CD14-positive monocyte (primary cell): ENCODE results near the gene SRXN1. TPM values are rescaled to one million over a fixed set of nuclear protein-coding genes. Genes with fewer than 3 reads are reported as not detected.

Experiments used
- DNase-seq, 3 donors: peaks; one replicate each; pipeline ENCODE4 v3.0.0-alpha.2; 2011 to 2022
- H2AFZ ChIP-seq: 2 replicates; pipeline ENCODE4 v1.6.0; 2012; ENCODE audit warnings: mild to moderate bottlenecking, low read depth, low read length, inconsistent platforms; ENCODE audit not compliant: insufficient read depth, poor library complexity, severe bottlenecking
- H3K27ac ChIP-seq, 2 donors: 1 replicate in 1 of 2; 2 replicates in 1 of 2; pipeline ENCODE4 v1.5.1; 2012 to 2013; ENCODE audit warnings: low read length in 2 of 2, control low read depth in 1 of 2, inconsistent platforms in 1 of 2, low read depth in 1 of 2, mild to moderate bottlenecking in 1 of 2
- H3K27me3 ChIP-seq, 2 donors: one replicate each; pipeline versions ENCODE4 v1.6.0 to v1.6.1; 2011 to 2013; ENCODE audit warnings: low read length in 2 of 2; ENCODE audit not compliant: control insufficient read depth in 2 of 2, insufficient read depth in 2 of 2
- H3K36me3 ChIP-seq, 2 donors: replicated peaks in 1 of 2; 1 replicate in 1 of 2; 2 replicates in 1 of 2; pipeline versions ENCODE4 v1.5.1 to v1.6.1; 2012 to 2013; ENCODE audit warnings: low read length in 2 of 2, control low read depth in 1 of 2, inconsistent platforms in 1 of 2, mild to moderate bottlenecking in 1 of 2; ENCODE audit not compliant: insufficient read depth in 2 of 2, control insufficient read depth in 1 of 2
- H3K4me1 ChIP-seq, 2 donors: 1 replicate in 1 of 2; 2 replicates in 1 of 2; pipeline versions ENCODE4 v1.5.1 to v1.6.1; 2012 to 2013; ENCODE audit warnings: low read length in 2 of 2, control low read depth in 1 of 2, inconsistent platforms in 1 of 2, mild to moderate bottlenecking in 1 of 2, moderate library complexity in 1 of 2; ENCODE audit not compliant: insufficient read depth in 2 of 2, control insufficient read depth in 1 of 2
- H3K4me2 ChIP-seq: replicated peaks from 2 replicates; pipeline ENCODE3; 2012; ENCODE audit warnings: low read length, moderate library complexity, mild to moderate bottlenecking; ENCODE audit not compliant: poor library complexity, severe bottlenecking; ENCODE audit errors: extremely low read depth
- H3K4me3 ChIP-seq, 3 experiments: fragments of 200-600 bp in 1 of 3; sonication (generic) in 1 of 3; replicated peaks in 1 of 3; 1 replicate in 2 of 3; 2 replicates in 1 of 3; pipeline ENCODE4 v1.5.1; 2011 to 2013; ENCODE audit warnings: low read length in 3 of 3, mild to moderate bottlenecking in 3 of 3, control low read depth in 2 of 3, low read depth in 2 of 3, inconsistent platforms in 1 of 3, moderate library complexity in 1 of 3
- H3K79me2 ChIP-seq: 2 replicates; pipeline ENCODE4 v1.6.0; 2012; ENCODE audit warnings: mild to moderate bottlenecking, control low read depth, inconsistent platforms, low read length, moderate library complexity; ENCODE audit not compliant: insufficient read depth
- H3K9ac ChIP-seq: 2 replicates; pipeline ENCODE4 v1.6.0; 2017; ENCODE audit warnings: low read length, mild to moderate bottlenecking; ENCODE audit not compliant: insufficient read depth, poor library complexity, severe bottlenecking
- H3K9me3 ChIP-seq, 2 donors: replicated peaks in 1 of 2; 1 replicate in 1 of 2; 2 replicates in 1 of 2; pipeline versions ENCODE4 v1.5.1 to v1.6.1; 2012 to 2013; ENCODE audit warnings: low read length in 2 of 2, control low read depth in 1 of 2; ENCODE audit not compliant: control insufficient read depth in 1 of 2, insufficient read depth in 1 of 2
- H4K20me1 ChIP-seq: 2 replicates; pipeline ENCODE4 v1.6.0; 2012; ENCODE audit warnings: mild to moderate bottlenecking, low read length, control low read depth, moderate library complexity; ENCODE audit not compliant: insufficient read depth
- H3K27ac Mint-ChIP-seq, 7 donors: one replicate each; pipeline ENCODE4 v1.8.0; 2020; ENCODE audit warnings: mild to moderate bottlenecking in 7 of 7, mixed read lengths in 7 of 7, moderate library complexity in 6 of 7, inconsistent platforms in 2 of 7
- H3K27me3 Mint-ChIP-seq, 3 donors: one replicate each; pipeline ENCODE4 v1.8.0; 2021 to 2022; ENCODE audit warnings: low read depth in 3 of 3, mild to moderate bottlenecking in 3 of 3, mixed read lengths in 3 of 3, moderate library complexity in 3 of 3, inconsistent platforms in 1 of 3
- H3K36me3 Mint-ChIP-seq, 2 donors: one replicate each; pipeline ENCODE4 v1.8.0; 2020; ENCODE audit warnings: mixed read lengths in 2 of 2, inconsistent platforms in 1 of 2, mild to moderate bottlenecking in 1 of 2
- H3K4me1 Mint-ChIP-seq: one replicate; pipeline ENCODE4 v1.8.0; 2020; ENCODE audit warnings: mild to moderate bottlenecking, mixed read lengths
- H3K4me3 Mint-ChIP-seq, 2 donors: one replicate each; pipeline ENCODE4 v1.8.0; 2020; ENCODE audit warnings: mild to moderate bottlenecking in 2 of 2, mixed read lengths in 2 of 2, moderate library complexity in 1 of 2
- H3K9me3 Mint-ChIP-seq, 7 donors: one replicate each; pipeline ENCODE4 v1.8.0; 2020 to 2022; ENCODE audit warnings: mixed read lengths in 7 of 7, mild to moderate bottlenecking in 6 of 7, moderate library complexity in 6 of 7, inconsistent platforms in 2 of 7
- CTCF ChIP-seq: fragments of 200-600 bp; IDR thresholded peaks from one replicate; pipeline ENCODE4 v1.8.0; 2022; ENCODE audit warnings: antibody characterized with exemption, mild to moderate bottlenecking
- WGBS: methylation state at CpG from one replicate; pipeline ENCODE4 v1.1.5; 2013; ENCODE audit warnings: missing lambda C conversion rate; ENCODE audit not compliant: insufficient coverage; 5-methylcytosine and 5-hydroxymethylcytosine counted together
- intact Hi-C, 2 donors: fragments of 100-400 bp; cut with micrococcal nuclease; formaldehyde crosslinking; loops; one replicate each; pipeline versions ENCODE4 v1.15.0 to v1.15.1; 2023
- polyA plus RNA-seq, 3 donors: library from polyadenylated mRNA; depleted of rRNA in 1 of 3; unstranded in 2 of 3; stranded (reverse) in 1 of 3; fragments of 300-500 nt in 2 of 3; fragments of >200 nt in 1 of 3; fragmentation: Illumina TruSeq in 2 of 3; gene quantifications; 1 replicate in 2 of 3; 2 replicates in 1 of 3; pipeline ENCODE4 v1.2.3, GENCODE V29; 2012 to 2021

The SRXN1 gene
- polyA plus RNA-seq, 3 donors, result 33.5 to 62.4 (median 56.6) TPM

GRCh38 chr20:682123-682522 is 29.1 kb upstream of the SRXN1 start:
- no peaks in the 10 kb centered on the region for H3K9me3 ChIP-seq
- no peak overlapping the region for H3K27ac ChIP-seq
- no peak overlapping the region for H3K4me2 ChIP-seq
- Mint-ChIP-seq H3K9me3 (no peaks in the 10 kb centered on the region), H3K4me3 (no peak overlapping the region), H3K36me3 (no peaks in the 10 kb centered on the region), H3K27ac (no peak overlapping the region), H3K27me3 (peaks cover 12 to 13% (median 12%) of the 10 kb centered on the region in 3 donors), H3K4me1 (peaks cover 12% of the 10 kb centered on the region)
- peaks cover 8 to 9% of the 10 kb centered on the region in 2 donors for H3K4me1 ChIP-seq
- WGBS, result no CpG with 5 or more reads among the region's 1 CpG
- H3K36me3 ChIP-seq, result no peaks in the 10 kb centered on the region
- no peaks in the 10 kb centered on the region for H4K20me1 ChIP-seq
- H3K79me2 ChIP-seq, result no peaks in the 10 kb centered on the region
- H3K27me3 ChIP-seq, result peaks cover 0 to 3% of the 10 kb centered on the region in 2 donors
- no peak overlapping the region for H3K9ac ChIP-seq
- TF ChIP-seq CTCF, result no peak
- H2AFZ ChIP-seq, result no peak overlapping the region
- no peak for DNase-seq
- intact Hi-C loops, result no loop called here
- H3K4me3 ChIP-seq, result no peak overlapping the region

GRCh38 chr20:680638-681187 is 27.7 kb upstream of the SRXN1 start:
- no peaks in the 10 kb centered on the region for H3K36me3 ChIP-seq
- no peak for TF ChIP-seq CTCF
- peaks cover 0 to 5% (median 3%) of the 10 kb centered on the region in 7 donors for H3K9me3 Mint-ChIP-seq
- no peak overlapping the region for H2AFZ ChIP-seq
- H3K36me3 Mint-ChIP-seq, result no peaks in the 10 kb centered on the region
- no peak overlapping the region for H3K4me3 ChIP-seq
- no peak overlapping the region for H3K4me3 Mint-ChIP-seq
- peaks cover 10% of the 10 kb centered on the region for H4K20me1 ChIP-seq
- H3K27me3 Mint-ChIP-seq, result peaks cover 21 to 23% (median 23%) of the 10 kb centered on the region in 3 donors
- no peaks in the 10 kb centered on the region for H3K9me3 ChIP-seq
- intact Hi-C loops, result no loop called here
- no peak overlapping the region for H3K27ac ChIP-seq
- no peaks in the 10 kb centered on the region for H3K79me2 ChIP-seq
- no peak overlapping the region for H3K4me2 ChIP-seq
- no peak for DNase-seq
- 80% methylated on average over 1 of the region's 2 CpGs for WGBS
- peaks cover 25% of the 10 kb centered on the region for H3K4me1 Mint-ChIP-seq
- peaks cover 22 to 23% of the 10 kb centered on the region in 2 donors for H3K4me1 ChIP-seq
- peaks cover 5 to 10% of the 10 kb centered on the region in 2 donors for H3K27me3 ChIP-seq
- H3K9ac ChIP-seq, result no peak overlapping the region
- no peak overlapping the region for H3K27ac Mint-ChIP-seq
